Coronary artery (tissue), 2 donors: ENCODE results near the gene SYCE3.

Experiments
- DNase-seq: peaks from one replicate; pipeline ENCODE4 v3.0.0-alpha.2; 2017; ENCODE audit warnings: low spot score
- H3K27ac ChIP-seq, 2 donors: fragments of 200-600 bp; sonication (generic); one replicate each; pipeline ENCODE4 v1.5.1; 2016 to 2019
- H3K4me3 ChIP-seq: fragments of 200-600 bp; sonication (generic); 2 replicates; pipeline ENCODE4 v1.5.1; 2016; ENCODE audit warnings: mild to moderate bottlenecking, moderate library complexity
- TF ChIP-seq, protein P1 (sequence below): fragments of 200-600 bp; sonication (generic); IDR thresholded peaks from one replicate; pipeline ENCODE4 v1.5.1; 2019; ENCODE audit warnings: antibody characterized with exemption

Gene SYCE3

DNA sequence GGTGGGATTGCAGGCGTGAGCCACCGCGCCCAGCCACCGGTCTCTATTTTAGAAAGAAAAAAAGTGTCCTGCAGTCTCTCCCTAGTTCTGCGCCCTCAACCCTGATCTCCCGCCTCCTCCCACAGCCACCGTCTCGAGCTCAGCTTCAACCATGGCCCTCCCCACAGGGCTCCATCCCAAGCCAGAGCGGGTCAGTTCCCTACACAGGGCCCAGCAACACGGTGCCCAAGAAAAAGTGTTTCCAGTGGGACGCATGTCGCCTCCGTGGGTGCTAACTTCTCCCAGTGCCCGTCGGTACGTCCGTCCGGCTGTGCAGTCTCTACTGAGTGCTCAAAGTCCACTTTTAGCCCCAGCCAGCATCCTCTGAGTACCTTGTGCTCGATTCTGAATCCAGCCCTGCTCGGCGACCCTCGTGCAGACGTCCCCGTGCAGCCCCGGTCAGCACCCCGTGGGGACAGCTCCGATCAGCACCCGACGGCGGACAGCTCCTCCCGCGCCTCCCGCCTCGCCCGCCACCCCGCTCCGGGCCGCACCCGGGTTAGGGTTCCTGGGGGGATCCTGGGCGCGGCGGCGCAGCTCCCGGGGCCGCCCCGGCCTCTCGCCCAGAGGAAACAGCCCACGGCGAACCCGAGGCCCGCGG, 37.2 kb upstream of the SYCE3 start:
- peak overlapping the region; percentile 67 for H3K4me3 ChIP-seq
- no peak overlapping the region for H3K27ac ChIP-seq
- DNase-seq, result no peak
- TF ChIP-seq, protein P1, sequence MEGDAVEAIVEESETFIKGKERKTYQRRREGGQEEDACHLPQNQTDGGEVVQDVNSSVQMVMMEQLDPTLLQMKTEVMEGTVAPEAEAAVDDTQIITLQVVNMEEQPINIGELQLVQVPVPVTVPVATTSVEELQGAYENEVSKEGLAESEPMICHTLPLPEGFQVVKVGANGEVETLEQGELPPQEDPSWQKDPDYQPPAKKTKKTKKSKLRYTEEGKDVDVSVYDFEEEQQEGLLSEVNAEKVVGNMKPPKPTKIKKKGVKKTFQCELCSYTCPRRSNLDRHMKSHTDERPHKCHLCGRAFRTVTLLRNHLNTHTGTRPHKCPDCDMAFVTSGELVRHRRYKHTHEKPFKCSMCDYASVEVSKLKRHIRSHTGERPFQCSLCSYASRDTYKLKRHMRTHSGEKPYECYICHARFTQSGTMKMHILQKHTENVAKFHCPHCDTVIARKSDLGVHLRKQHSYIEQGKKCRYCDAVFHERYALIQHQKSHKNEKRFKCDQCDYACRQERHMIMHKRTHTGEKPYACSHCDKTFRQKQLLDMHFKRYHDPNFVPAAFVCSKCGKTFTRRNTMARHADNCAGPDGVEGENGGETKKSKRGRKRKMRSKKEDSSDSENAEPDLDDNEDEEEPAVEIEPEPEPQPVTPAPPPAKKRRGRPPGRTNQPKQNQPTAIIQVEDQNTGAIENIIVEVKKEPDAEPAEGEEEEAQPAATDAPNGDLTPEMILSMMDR, result no peak

DNA sequence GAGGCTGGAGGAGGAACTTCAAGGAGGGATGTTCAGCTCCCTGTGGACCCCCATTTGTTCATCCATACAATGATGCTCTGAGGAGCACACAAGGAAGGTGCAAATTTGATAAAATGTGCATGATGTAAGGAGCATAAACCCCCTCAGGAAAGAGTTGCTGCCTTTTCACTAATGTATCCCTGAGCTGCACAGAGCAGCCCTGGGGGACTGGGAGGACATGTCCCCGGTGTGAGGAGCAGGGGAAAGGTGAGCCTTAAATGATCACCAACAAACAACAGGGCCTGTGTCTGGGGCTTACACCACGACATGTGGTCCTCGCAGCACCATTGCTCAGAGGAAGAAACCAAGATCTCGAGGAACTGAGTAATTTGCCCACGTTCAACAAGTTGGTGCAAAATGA, 34.4 kb upstream of the SYCE3 start:
- TF ChIP-seq, protein P1, result no peak
- DNase-seq, result no peak

DNA sequence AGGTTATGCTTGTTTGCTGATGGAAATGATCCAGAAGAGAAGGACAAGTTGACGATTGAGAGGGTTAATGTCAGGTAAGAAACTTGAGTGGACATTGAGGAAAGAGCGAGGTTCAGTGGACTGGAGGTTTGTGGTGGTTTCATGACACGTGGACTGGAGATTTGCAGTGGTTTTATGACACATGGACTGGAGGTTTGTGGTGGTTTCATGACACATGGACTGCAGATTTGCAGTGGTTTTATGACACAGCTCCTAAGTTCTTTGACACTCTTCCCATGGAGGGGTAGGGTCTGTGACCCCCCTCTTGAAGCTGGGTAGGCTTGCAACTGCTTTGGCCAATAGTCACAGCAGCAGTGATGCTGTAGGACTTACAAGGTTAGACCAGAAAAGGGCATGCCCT, 32.5 kb upstream of the SYCE3 start:
- no peak for DNase-seq

More for the DNA sequence above, 34.4 kb upstream of the SYCE3 start:
- H3K4me3 ChIP-seq, result no peak overlapping the region
- H3K27ac ChIP-seq, result no peak overlapping the region

DNA sequence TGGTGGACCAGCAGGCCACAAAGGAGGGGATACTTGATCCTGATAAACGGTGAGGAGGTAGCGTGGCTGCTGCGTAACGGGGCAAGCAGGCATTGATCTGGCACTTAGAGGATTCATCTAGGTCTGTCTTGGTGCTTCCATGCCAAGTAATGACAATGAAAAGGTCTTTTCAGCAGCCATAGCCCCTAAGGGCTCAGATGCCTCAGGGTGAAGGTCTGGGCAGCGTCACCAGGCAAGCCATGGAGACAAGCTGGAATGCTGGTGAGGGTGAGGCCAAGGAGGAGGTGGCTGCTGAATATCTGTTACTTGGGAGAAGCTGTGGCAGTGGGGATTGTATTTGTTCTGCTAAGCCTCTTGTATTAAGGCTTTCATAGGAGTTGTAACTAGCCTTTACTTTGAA, 24.7 kb upstream of the SYCE3 start:
- Histone ChIP-seq H3K4me3 (no peak overlapping the region), H3K27ac (no peak overlapping the region)
- no peak for DNase-seq
- TF ChIP-seq, protein P1, result no peak

More for the DNA sequence above, 32.5 kb upstream of the SYCE3 start:
- no peak overlapping the region for H3K27ac ChIP-seq
- TF ChIP-seq, protein P1, result no peak
- no peak overlapping the region for H3K4me3 ChIP-seq

DNA sequence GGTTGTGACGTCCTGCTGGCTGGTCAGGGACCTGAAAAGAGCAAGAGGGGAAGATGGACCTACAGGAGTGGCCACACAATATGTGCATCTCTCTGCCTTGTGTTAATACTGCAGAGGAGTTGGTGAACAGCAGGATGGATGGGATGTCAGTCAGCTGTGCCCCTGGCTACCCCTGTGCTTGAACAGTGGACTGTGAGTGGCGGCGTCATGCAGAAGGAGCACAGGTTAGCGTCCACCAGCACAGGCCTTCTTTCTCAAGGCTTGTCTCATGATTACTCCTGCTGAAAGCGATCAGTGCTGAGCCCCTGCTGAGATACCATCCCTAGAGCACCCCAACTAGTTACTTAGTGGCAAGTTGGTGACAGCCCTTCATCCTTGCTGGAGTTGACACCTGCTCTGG, 23.7 kb upstream of the SYCE3 start:
- H3K4me3 ChIP-seq, result no peak overlapping the region
- no peak for DNase-seq
- H3K27ac ChIP-seq, result no peak overlapping the region
- TF ChIP-seq, protein P1, result no peak

DNA sequence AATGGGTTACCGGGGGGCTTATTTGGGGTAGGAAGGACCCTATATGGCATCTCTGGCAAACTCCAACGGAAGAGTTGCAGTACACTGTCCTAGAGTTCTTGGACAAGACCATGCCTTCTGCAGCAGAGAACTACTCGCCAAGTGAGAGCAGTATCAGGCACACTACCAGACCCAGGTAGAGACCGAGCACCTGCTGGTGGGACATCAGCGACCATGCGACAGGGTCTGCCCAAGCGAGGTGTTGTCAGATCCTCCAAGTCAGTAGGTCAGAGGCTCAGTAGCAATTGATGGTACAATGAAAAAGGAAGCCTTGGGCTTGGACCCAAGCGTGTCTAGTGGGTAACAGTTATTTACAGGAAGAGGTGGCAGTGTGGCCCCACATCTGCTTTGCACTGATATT, 23.1 kb upstream of the SYCE3 start:
- TF ChIP-seq, protein P1, result no peak
- DNase-seq, result no peak
- Histone ChIP-seq H3K4me3 (no peak overlapping the region), H3K27ac (no peak overlapping the region)

DNA sequence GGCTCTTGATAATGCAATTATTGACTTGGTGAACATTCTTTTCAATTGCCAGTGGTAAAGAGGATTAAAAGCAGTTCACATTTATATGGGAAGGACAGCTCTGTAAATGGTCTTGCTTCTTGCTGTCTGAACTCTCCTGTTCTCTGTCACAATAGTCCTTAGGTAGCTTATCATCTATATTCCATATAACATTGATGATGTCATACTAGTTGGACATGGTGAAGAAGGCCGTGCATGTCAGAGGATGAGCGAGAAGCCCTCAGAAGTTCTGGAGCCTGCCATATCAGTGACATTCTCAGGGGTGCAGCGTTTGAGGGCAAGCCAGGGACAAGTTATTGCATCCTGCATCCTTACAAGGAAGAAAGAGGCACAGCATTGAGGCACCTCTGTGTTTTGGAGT, 22.5 kb upstream of the SYCE3 start:
- TF ChIP-seq, protein P1, result no peak
- DNase-seq, result no peak

More for the DNA sequence above, 22.5 kb upstream of the SYCE3 start:
- Histone ChIP-seq H3K4me3 (no peak overlapping the region), H3K27ac (no peak overlapping the region)
